Mucosa of descending colon (tissue), 3 donors: ENCODE measurements around the gene PACS2. TPM values are rescaled to one million over a fixed set of nuclear protein-coding genes. Genes with fewer than 3 reads are reported as not detected.
A peak's percentile ranks its signal among the peaks of the same experiment; 100 is the strongest.

Source experiments
- ATAC-seq: fragments of 200-7000 bp; cut with Tn5 transposase; one replicate; pipeline ENCODE4 v1.9.1; 2020; ENCODE audit warnings: mild to moderate bottlenecking, moderate library complexity
- DNase-seq, 3 donors: peaks; one replicate each; pipeline ENCODE4 v3.0.0-alpha.2; 2020
- H3K36me3 ChIP-seq: fragments of 200-600 bp; one replicate; pipeline ENCODE4 v1.8.0; 2021; ENCODE audit warnings: low read depth, mild to moderate bottlenecking
- H3K4me1 ChIP-seq: fragments of 200-600 bp; one replicate; pipeline ENCODE4 v1.8.0; 2021; ENCODE audit warnings: low read depth, mild to moderate bottlenecking
- H3K4me3 ChIP-seq: fragments of 200-600 bp; one replicate; pipeline ENCODE4 v1.8.0; 2021; ENCODE audit warnings: mild to moderate bottlenecking
- H3K9me3 ChIP-seq: fragments of 200-600 bp; one replicate; pipeline ENCODE4 v1.8.0; 2021; ENCODE audit warnings: mild to moderate bottlenecking
- CTCF ChIP-seq: fragments of 200-600 bp; IDR thresholded peaks from one replicate; pipeline ENCODE4 v1.8.0; 2022; ENCODE audit warnings: antibody characterized with exemption, mild to moderate bottlenecking
- intact Hi-C, 2 donors: fragments of 100-400 bp; cut with DNase I in 1 of 2; cut with micrococcal nuclease in 1 of 2; formaldehyde crosslinking; loops; one replicate each; pipeline versions ENCODE4 v1.11.0 to v1.11.1; 2022; cut with DNase I, micrococcal nuclease
- total RNA-seq, 3 donors: library from RNA; stranded (reverse); fragmentation: NEBNext Ultra II Directional in 2 of 3; extraction: Animal tissue kit (Norgen Biotek cat#: 25700) in 2 of 3; gene quantifications; one replicate each; pipeline versions ENCODE4 v1.2.1 to v1.2.4, GENCODE V29; 2021 to 2023
- donor health status: DM: no; HTN: no; CAD: no; lungs with moderate emphysema.
- donor health status: DM: no; HTN: no; CAD: no.
- donor health status: DM: no; HTN: yes; CAD: no.

The PACS2 gene
- total RNA-seq, 3 donors from 2014 or later = 71.7 to 84.3 (median 78.9) TPM

GRCh38 chr14:105328678-105329390 lies 14.3 kb downstream of the PACS2 start:
- H3K4me3 ChIP-seq = no peak overlapping the region
- TF ChIP-seq CTCF = no peak
- no peak for DNase-seq
- intact Hi-C loops = no loop called here
- H3K36me3 ChIP-seq = no peaks in the 10 kb centered on the region
- no peaks in the 10 kb centered on the region for H3K4me1 ChIP-seq
- H3K9me3 ChIP-seq = no peaks in the 10 kb centered on the region
- no peak for ATAC-seq

GRCh38 chr14:105329411-105330150 lies 15.0 kb downstream of the PACS2 start:
- Histone ChIP-seq H3K9me3 (no peaks in the 10 kb centered on the region), H3K4me1 (no peaks in the 10 kb centered on the region), H3K36me3 (no peaks in the 10 kb centered on the region), H3K4me3 (no peak overlapping the region)
- ATAC-seq (no peak), DNase-seq (no peak)
- intact Hi-C loops = no loop called here
- no peak for TF ChIP-seq CTCF

- TF ChIP-seq CTCF = no peak
- Histone ChIP-seq H3K9me3 (no peaks in the 10 kb centered on the region), H3K4me3 (no peak overlapping the region), H3K4me1 (no peaks in the 10 kb centered on the region), H3K36me3 (no peaks in the 10 kb centered on the region)
- intact Hi-C loops = no loop called here
- DNase-seq = peak in 1 of 3 donors; percentile 45
- no peak for ATAC-seq
Measured at GRCh38 chr14:105330491-105330895, 15.9 kb downstream of the PACS2 start.

GRCh38 chr14:105331575-105332349 lies 17.2 kb downstream of the PACS2 start:
- no peaks in the 10 kb centered on the region for H3K9me3 ChIP-seq
- ATAC-seq (no peak), DNase-seq (no peak)
- no peak overlapping the region for H3K4me3 ChIP-seq
- H3K4me1 ChIP-seq = no peaks in the 10 kb centered on the region
- no peaks in the 10 kb centered on the region for H3K36me3 ChIP-seq
- TF ChIP-seq CTCF = no peak
- intact Hi-C loops = no loop called here

GRCh38 chr14:105332350-105332874 lies 17.9 kb downstream of the PACS2 start:
- Histone ChIP-seq H3K36me3 (no peaks in the 10 kb centered on the region), H3K9me3 (no peaks in the 10 kb centered on the region), H3K4me1 (no peaks in the 10 kb centered on the region), H3K4me3 (no peak overlapping the region)
- DNase-seq (no peak), ATAC-seq (no peak)
- TF ChIP-seq CTCF = no peak
- intact Hi-C loops = no loop called here
